Duodenal mucosa (tissue), 2 donors: Measurements from ENCODE around the gene PTBP1.
"Not testable (repeated sequence)": the region's sequence is repeated elsewhere in the genome, so short reads cannot be mapped to it uniquely, and the experiment has no call there.

Experiments
- H3K27ac ChIP-seq: one replicate; pipeline ENCODE4 v1.7.0; 2013; ENCODE audit warnings: low read depth, low read length
- H3K27me3 ChIP-seq, 2 donors: one replicate each; pipeline ENCODE4 v1.7.0; 2013; ENCODE audit warnings: low read length in 2 of 2, control low read depth in 1 of 2; ENCODE audit not compliant: insufficient read depth in 2 of 2, control insufficient read depth in 1 of 2
- H3K36me3 ChIP-seq, 2 donors: one replicate each; pipeline ENCODE4 v1.7.0; 2013; ENCODE audit warnings: low read length in 2 of 2, control low read depth in 1 of 2; ENCODE audit not compliant: insufficient read depth in 2 of 2, control insufficient read depth in 1 of 2
- H3K4me1 ChIP-seq, 2 donors: one replicate each; pipeline ENCODE4 v1.7.0; 2013; ENCODE audit warnings: low read length in 2 of 2, control low read depth in 1 of 2; ENCODE audit not compliant: insufficient read depth in 2 of 2, control insufficient read depth in 1 of 2
- H3K4me3 ChIP-seq, 2 donors: one replicate each; pipeline ENCODE4 v1.7.0; 2013; ENCODE audit warnings: low read length in 2 of 2, low read depth in 1 of 2
- H3K9ac ChIP-seq, 2 donors: one replicate each; pipeline ENCODE4 v1.7.0; 2013; ENCODE audit warnings: low read length in 2 of 2, low read depth in 1 of 2
- H3K9me3 ChIP-seq, 2 donors: one replicate each; pipeline ENCODE4 v1.7.0; 2013; ENCODE audit warnings: low read length in 2 of 2, control low read depth in 1 of 2; ENCODE audit not compliant: control insufficient read depth in 1 of 2

The PTBP1 gene

DNA sequence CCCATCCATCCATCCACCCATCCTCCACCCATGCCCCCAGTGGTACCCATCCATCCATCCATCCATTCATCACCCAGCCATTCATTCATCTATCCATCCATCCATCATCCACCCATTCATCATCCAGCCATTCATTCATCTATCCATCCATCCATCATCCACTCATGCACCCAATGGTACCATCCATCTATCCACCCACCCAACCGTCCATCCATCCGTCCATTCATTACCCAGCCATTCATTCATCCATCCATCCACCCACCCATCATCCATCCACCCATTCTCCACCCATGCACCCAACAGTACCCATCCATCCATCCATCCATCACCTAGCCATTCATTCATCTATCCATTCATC, 19.2 kb downstream of the PTBP1 start:
- Histone ChIP-seq H3K36me3 (peaks cover under 1 to 7% of the 10 kb centered on the region in 2 donors), H3K27ac (no peak overlapping the region), H3K27me3 (no peaks in the 10 kb centered on the region), H3K4me3 (no peak overlapping the region), H3K9me3 (no peaks in the 10 kb centered on the region), H3K9ac (no peak overlapping the region), H3K4me1 (no peaks in the 10 kb centered on the region)

DNA sequence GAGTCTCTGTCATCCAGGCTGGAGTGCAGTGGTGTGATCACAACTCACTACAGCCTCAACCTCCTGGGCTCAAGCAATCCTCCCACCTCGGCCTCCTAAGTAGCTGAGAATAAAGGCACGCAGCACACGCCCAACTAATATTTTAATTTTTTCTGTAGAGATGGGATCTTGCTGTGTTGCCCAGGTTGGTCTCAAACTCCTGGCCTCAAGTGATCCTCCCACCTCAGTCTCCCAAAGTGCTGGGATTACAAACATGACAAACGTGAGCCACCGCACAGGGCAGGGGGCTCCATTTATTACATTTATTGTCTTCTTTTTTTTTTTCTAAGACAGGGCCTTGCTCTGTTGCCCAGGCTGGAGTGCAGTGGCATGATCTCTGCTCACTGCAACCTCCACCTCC, 23.0 kb downstream of the PTBP1 start:
- not testable (repeated sequence) for H3K9me3 ChIP-seq, H3K4me3 ChIP-seq, H3K36me3 ChIP-seq, H3K9ac ChIP-seq, H3K27me3 ChIP-seq, H3K4me1 ChIP-seq, H3K27ac ChIP-seq

DNA sequence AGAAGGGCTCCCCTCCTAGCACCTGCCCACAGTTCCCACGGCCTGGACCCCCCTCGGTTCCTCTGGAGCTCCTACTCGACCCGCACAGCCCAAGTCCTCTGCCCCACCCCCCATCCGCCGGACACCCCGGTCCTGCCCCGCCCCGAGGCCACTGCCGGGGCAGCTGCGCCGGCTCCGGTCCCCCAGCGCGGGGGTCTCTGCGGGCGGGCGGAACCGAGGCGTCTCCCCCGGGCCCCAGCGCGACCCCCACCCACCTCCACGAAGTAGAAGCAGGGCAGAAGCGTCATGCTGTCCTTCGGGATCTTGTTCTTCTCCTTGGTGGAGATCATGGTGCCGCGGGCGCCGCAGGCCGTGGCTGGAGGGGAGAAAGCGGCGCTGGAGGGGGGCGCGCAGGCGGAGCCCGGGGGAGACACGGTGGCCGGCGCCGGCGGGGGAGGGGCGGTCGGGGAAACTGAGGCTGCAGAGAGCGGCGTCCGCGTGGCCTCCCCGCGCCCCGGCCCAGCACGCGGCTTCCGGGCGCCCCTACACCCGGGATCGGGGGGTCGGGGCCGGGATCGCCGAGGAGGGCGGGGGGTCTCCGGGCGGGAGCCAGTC, 24.1 kb downstream of the PTBP1 start:
- H3K36me3 ChIP-seq: no peaks in the 10 kb centered on the region
- no peaks in the 10 kb centered on the region for H3K9me3 ChIP-seq
- H3K4me3 ChIP-seq: no peak overlapping the region
- peaks cover 6 to 7% of the 10 kb centered on the region in 2 donors for H3K27me3 ChIP-seq
- no peak overlapping the region for H3K9ac ChIP-seq
- H3K4me1 ChIP-seq: no peaks in the 10 kb centered on the region
- no peak overlapping the region for H3K27ac ChIP-seq

GRCh38 chr19:821825-822503, 24.7 kb downstream of the PTBP1 start, which contains the start of gene PLPPR3:
Gene PLPPR3 (minus strand): TSS chr19:821955. CDS start chr19:821559, 396 bp downstream.
- Histone ChIP-seq H3K4me1 (no peaks in the 10 kb centered on the region), H3K4me3 (no peak within 1 kb of the TSS), H3K9me3 (no peaks in the 10 kb centered on the region)

GRCh38 chr19:823565-824121, 26.4 kb downstream of the PTBP1 start:
- Histone ChIP-seq H3K9me3 (no peaks in the 10 kb centered on the region), H3K4me3 (no peak overlapping the region), H3K27me3 (peaks cover 6 to 13% of the 10 kb centered on the region in 2 donors), H3K27ac (no peak overlapping the region), H3K36me3 (no peaks in the 10 kb centered on the region), H3K9ac (no peak overlapping the region), H3K4me1 (no peaks in the 10 kb centered on the region)

More at GRCh38 chr19:821825-822503, 24.7 kb downstream of the PTBP1 start, which contains the start of gene PLPPR3:
- H3K9ac ChIP-seq: no peak within 1 kb of the TSS
- H3K36me3 ChIP-seq: no peaks in the 10 kb centered on the region
- H3K27ac ChIP-seq: no peak within 1 kb of the TSS
- peaks cover 6 to 7% of the 10 kb centered on the region in 2 donors for H3K27me3 ChIP-seq

DNA sequence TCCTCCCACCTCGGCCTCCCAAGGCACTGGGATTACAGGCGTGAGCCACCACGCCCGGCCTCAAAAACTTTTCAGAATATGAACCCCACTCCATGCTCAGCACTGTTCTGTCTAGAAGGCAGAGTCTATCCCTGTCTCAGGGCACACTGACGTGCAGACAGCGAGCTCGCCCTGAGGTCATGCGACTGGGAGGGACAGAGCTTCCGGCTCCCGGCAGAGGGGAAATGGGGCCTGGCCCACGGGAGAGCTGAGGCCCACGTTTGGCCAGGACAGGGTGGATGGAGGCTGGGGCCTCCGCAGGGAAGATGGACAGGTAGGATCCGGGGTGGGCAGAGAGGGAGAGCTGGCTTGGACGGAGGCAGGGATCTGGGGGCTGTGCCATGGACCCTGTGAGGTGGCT, 27.6 kb downstream of the PTBP1 start:
- Histone ChIP-seq H3K4me1 (no peaks in the 10 kb centered on the region), H3K9ac (no peak overlapping the region), H3K36me3 (no peaks in the 10 kb centered on the region), H3K4me3 (no peak overlapping the region), H3K27ac (no peak overlapping the region), H3K9me3 (no peaks in the 10 kb centered on the region), H3K27me3 (peaks cover 6 to 16% of the 10 kb centered on the region in 2 donors)

GRCh38 chr19:825897-826644, 28.8 kb downstream of the PTBP1 start:
- Histone ChIP-seq H3K9me3 (no peaks in the 10 kb centered on the region), H3K4me1 (no peaks in the 10 kb centered on the region), H3K36me3 (no peaks in the 10 kb centered on the region), H3K9ac (no peak overlapping the region), H3K27me3 (peaks cover 6 to 20% of the 10 kb centered on the region in 2 donors), H3K4me3 (no peak overlapping the region), H3K27ac (no peak overlapping the region)

GRCh38 chr19:827314-827709, 30.1 kb downstream of the PTBP1 start:
- Histone ChIP-seq H3K27me3 (peaks cover 6 to 29% of the 10 kb centered on the region in 2 donors), H3K4me3 (no peak overlapping the region), H3K9me3 (no peaks in the 10 kb centered on the region), H3K36me3 (no peaks in the 10 kb centered on the region), H3K4me1 (no peaks in the 10 kb centered on the region), H3K27ac (no peak overlapping the region), H3K9ac (no peak overlapping the region)

GRCh38 chr19:827710-828321, 30.6 kb downstream of the PTBP1 start, which contains the start of gene AZU1:
Gene AZU1 (plus strand): TSS chr19:827837. CDS start chr19:827847, 10 bp downstream.
- no peaks in the 10 kb centered on the region for H3K36me3 ChIP-seq
- H3K27ac ChIP-seq: no peak within 1 kb of the TSS
- H3K4me1 ChIP-seq: no peaks in the 10 kb centered on the region
- H3K4me3 ChIP-seq: no peak within 1 kb of the TSS
- peaks cover 6 to 29% of the 10 kb centered on the region in 2 donors for H3K27me3 ChIP-seq
- H3K9me3 ChIP-seq: no peaks in the 10 kb centered on the region
- H3K9ac ChIP-seq: no peak within 1 kb of the TSS
